Stimulated activated CD4-positive, alpha-beta T cell treated with anti-CD3 and anti-CD28 coated beads, Interleukin-2, amount 100 ng/mL, for 24 hours (primary cell): ENCODE results near the gene ASXL1.

Experiments used
- DNase-seq, 2 donors: peaks; one replicate each; pipeline ENCODE4 v3.0.0-alpha.2; 2020

Gene ASXL1

DNA sequence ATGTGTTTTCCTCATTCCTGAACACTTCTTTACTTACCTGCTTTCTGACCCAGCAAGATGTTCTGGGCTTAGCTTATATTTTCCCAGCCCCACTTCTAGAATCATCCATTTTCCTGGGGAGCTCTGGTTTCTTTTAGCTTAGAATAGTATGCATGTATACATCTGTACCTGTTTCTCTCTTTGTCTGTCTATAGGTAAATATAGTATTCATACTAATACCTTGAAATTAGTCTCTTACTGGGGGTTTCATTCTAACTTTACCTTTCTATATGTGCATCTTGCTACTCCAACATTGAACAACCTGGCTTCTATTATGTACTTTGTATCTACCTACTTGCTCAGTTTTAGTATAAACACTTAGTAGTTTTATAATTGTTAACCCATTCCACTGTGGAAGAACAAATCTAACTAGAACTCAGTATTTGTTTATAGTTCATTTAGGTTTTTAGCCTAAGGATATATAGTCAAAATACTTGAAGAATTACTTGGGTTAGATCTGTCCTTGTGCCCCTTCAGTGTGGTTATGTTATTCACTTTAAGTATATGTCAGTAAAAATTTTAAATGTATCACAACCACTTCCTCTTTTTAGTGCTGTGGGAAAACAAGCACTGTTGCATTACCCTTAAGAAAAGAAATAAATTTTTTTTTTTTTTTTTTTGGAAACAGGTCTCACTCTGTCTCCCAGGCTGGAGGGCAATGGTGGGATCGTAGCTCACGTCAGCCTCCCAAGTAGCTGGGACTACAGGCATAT is 54.0 kb downstream of the ASXL1 start:
- no peak for DNase-seq

DNA sequence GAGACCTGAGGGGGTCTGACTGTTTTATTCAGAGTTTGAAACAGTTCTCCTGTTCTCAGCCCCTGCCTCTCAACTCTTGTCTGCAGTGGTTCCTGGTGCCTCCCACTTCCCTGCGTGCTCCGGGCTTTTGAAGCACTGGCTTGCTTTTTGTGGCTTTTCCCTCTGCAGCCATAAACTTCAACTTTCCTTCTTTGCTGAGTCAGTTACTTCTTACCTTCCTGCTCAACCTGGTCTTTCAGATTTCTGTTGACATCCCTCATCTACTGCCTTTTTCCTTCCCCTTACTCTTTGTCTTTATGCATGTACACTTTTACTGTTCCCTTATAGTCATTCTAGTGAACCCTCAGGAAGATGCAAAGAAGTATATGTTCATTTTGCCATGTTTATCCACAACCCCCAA is 57.4 kb downstream of the ASXL1 start:
- no peak for DNase-seq

DNA sequence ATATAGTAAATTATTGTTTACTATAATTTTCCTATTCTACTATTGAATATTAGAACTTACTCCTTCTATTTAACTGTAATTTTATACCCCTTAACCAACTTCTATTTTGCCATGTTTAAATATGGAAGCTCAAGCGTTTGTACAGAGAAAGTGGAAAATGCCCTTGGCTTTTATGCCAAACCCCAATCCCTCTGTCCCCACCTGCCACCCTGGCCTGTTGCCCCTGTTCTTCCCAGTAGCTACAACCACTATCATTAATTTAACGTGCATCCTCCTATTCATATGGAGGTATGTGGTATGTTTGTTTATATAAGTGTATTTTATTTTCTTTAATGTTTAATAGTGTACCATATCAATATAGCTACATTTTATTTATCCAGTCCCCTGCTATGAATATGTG is 58.1 kb downstream of the ASXL1 start:
- no peak for DNase-seq

DNA sequence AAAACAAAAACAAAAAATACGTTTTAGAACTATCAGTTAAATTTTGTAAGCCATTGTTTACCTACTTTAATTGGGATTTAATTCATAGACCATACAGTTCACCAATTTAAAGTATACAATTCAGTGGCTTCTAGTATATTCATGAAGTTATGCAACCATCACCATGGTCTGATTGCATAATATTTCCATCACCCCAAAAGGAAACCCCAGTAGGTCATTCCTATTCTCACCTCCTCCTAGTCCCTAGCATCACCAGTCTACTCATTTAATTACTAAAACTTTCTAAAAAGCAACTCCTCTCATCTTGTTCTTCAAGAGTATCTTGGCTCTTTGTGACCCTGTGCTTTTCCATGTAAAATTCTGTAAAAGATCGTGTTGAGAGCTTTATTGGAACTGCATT is 60.2 kb downstream of the ASXL1 start:
- no peak for DNase-seq

DNA sequence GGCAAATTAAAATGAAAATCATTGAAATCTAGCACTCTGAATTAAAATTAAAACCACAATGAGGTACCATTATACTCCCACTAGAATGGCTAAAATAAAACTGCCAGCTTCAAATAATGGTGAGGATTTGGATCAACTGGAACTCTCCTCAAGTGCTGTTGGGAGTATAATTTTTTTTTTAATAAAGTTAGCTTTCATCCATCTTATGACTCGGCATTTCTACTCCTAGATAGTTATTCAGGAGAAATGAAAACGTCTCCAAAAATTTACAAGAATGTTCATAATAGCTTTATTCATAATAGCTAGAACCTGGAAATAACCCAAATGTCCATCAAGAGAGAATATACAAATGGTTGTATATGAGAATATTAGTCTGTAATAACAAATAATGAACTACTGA is 63.2 kb downstream of the ASXL1 start:
- no peak for DNase-seq

DNA sequence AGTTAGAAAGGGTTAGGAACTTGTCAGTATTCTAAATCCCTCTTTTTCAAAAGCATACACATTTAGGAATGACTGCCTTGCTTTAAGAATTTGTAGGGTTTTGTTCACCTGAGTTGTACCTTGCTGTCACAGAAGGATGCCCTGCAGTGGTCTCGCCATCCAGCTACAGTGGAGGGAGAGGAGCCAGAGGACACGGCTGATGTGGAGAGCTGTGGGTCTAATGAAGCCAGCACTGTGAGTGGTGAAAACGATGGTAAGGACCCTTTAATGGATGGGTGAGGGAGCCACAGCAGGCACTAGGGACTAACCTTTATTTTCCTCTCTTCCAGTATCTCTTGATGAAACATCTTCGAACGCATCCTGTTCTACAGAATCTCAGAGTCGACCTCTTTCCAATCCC is 69.9 kb downstream of the ASXL1 start:
- DNase-seq: no peak

DNA sequence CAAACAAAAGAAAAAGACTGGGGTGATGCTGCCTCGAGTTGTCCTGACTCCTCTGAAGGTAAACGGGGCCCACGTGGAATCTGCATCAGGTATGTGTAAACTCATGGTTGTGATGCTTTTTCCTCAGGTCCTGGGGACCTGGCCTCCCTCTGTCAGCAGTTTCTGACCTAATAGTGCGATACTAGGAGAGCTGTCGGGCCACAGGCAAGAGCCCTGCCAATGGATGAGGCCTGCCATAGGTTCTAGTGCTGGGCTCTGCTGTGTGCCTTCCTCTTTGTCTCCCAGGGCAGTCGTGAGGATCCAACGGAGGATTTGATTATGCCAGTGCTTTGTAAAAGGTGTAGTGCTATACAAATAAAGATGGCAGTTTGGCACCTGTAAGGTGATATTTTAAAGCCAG is 71.2 kb downstream of the ASXL1 start:
- DNase-seq: no peak

DNA sequence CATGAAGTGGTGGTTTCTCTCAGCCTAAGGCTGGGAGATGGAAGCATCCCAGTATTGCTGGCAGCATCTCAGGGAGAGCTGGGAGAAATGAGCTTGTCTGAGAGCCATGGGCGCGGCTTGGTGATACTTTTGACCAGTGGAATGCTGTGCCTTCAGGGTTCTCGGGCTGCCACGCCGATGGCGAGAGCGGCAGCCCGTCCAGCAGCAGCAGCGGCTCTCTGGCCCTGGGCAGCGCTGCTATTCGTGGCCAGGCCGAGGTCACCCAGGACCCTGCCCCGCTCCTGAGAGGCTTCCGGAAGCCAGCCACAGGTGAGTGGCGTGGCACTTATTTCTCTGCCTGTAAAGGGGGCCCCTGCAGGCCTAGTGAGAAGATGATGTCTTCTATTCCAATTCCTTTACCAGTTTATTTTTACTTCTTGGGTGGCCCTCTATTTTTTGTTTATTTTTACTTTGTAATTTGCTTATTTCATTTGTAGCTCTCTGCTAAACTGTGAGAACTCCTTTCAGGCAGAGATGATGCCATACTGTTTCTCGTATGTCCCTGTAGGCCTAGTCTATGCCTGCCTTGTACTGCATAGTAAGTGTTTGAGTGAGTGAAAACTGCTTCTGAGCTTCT is 71.7 kb downstream of the ASXL1 start:
- DNase-seq: no peak

DNA sequence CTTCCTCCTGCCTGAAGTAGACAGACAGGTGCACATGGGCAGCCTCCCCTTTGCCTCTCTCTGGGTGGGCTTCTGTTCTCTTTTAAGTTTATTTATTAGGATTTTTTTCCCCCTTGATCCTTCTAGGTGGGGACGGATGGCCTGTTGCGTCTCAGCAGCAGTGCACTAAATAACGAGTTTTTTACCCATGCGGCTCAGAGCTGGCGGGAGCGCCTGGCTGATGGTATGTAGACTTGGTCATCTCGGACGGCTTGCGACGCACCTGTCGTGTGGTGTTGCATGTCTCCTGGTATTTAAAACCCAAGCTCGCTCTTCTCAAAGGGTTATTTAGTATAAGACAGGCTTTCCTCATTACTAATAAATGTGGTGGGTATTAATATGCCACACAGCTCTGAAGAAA is 73.3 kb downstream of the ASXL1 start:
- no peak for DNase-seq

DNA sequence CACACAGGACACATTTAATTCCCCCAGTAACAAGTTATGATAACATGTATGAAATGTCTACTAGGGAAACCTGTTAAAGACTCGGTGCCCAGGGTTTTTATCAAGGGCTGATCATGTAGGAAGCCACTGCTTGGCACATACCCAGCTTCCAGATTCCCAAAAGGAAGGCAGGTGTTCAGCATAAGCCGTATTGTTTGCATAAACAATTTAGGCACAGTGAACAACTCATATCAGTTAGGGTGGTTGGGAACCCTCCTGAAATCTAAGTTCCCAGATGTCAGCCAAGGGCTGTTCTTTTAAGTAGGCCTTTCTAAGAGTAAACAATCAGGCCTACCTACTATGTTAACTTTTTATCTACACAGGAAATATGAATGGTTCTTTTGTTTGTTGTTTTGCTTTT is 74.1 kb downstream of the ASXL1 start:
- no peak for DNase-seq

DNA sequence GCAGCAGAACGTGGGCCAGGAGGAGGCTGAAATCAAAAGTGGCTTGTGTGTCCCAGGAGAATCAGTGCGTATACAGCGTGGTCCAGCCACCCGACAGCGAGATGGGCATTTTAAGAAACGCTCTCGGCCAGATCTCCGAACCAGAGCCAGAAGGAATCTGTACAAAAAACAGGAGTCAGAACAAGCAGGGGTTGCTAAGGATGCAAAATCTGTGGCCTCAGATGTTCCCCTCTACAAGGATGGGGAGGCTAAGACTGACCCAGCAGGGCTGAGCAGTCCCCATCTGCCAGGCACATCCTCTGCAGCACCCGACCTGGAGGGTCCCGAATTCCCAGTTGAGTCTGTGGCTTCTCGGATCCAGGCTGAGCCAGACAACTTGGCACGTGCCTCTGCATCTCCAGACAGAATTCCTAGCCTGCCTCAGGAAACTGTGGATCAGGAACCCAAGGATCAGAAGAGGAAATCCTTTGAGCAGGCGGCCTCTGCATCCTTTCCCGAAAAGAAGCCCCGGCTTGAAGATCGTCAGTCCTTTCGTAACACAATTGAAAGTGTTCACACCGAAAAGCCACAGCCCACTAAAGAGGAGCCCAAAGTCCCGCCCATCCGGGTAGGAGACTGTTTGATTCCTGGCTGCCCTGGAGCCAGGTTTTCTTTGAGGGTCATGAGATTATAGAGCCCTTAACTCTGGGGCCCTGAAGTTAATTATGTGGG is 75.3 kb downstream of the ASXL1 start:
- no peak for DNase-seq

DNA sequence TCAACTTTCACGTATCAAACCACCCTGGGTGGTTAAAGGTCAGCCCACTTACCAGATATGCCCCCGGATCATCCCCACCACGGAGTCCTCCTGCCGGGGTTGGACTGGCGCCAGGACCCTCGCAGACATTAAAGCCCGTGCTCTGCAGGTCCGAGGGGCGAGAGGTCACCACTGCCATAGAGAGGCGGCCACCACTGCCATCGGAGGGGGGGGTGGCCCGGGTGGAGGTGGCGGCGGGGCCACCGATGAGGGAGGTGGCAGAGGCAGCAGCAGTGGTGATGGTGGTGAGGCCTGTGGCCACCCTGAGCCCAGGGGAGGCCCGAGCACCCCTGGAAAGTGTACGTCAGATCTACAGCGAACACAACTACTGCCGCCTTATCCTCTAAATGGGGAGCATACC is 76.3 kb downstream of the ASXL1 start:
- DNase-seq: no peak

DNA sequence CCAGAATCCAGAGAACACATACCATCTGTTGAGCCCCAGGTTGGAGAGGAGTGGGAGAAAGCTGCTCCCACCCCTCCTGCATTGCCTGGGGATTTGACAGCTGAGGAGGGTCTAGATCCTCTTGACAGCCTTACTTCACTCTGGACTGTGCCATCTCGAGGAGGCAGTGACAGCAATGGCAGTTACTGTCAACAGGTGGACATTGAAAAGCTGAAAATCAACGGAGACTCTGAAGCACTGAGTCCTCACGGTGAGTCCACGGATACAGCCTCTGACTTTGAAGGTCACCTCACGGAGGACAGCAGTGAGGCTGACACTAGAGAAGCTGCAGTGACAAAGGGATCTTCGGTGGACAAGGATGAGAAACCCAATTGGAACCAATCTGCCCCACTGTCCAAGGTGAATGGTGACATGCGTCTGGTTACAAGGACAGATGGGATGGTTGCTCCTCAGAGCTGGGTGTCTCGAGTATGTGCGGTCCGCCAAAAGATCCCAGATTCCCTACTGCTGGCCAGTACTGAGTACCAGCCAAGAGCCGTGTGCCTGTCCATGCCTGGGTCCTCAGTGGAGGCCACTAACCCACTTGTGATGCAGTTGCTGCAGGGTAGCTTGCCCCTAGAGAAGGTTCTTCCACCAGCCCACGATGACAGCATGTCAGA is 77.4 kb downstream of the ASXL1 start:
- no peak for DNase-seq

DNA sequence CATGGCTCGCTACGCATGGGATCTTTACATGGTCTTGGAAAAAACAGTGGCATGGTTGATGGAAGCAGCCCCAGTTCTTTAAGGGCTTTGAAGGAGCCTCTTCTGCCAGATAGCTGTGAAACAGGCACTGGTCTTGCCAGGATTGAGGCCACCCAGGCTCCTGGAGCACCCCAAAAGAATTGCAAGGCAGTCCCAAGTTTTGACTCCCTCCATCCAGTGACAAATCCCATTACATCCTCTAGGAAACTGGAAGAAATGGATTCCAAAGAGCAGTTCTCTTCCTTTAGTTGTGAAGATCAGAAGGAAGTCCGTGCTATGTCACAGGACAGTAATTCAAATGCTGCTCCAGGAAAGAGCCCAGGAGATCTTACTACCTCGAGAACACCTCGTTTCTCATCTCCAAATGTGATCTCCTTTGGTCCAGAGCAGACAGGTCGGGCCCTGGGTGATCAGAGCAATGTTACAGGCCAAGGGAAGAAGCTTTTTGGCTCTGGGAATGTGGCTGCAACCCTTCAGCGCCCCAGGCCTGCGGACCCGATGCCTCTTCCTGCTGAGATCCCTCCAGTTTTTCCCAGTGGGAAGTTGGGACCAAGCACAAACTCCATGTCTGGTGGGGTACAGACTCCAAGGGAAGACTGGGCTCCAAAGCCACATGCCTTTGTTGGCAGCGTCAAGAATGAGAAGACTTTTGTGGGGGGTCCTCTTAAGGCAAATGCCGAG is 78.2 kb downstream of the ASXL1 start:
- no peak for DNase-seq

DNA sequence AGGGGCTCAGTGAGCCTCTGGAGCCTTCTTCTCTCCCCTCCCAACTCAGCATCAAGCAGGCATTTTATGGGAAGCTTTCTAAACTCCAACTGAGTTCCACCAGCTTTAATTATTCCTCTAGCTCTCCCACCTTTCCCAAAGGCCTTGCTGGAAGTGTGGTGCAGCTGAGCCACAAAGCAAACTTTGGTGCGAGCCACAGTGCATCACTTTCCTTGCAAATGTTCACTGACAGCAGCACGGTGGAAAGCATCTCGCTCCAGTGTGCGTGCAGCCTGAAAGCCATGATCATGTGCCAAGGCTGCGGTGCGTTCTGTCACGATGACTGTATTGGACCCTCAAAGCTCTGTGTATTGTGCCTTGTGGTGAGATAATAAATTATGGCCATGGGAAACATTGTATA is 78.8 kb downstream of the ASXL1 start:
- DNase-seq: no peak

DNA sequence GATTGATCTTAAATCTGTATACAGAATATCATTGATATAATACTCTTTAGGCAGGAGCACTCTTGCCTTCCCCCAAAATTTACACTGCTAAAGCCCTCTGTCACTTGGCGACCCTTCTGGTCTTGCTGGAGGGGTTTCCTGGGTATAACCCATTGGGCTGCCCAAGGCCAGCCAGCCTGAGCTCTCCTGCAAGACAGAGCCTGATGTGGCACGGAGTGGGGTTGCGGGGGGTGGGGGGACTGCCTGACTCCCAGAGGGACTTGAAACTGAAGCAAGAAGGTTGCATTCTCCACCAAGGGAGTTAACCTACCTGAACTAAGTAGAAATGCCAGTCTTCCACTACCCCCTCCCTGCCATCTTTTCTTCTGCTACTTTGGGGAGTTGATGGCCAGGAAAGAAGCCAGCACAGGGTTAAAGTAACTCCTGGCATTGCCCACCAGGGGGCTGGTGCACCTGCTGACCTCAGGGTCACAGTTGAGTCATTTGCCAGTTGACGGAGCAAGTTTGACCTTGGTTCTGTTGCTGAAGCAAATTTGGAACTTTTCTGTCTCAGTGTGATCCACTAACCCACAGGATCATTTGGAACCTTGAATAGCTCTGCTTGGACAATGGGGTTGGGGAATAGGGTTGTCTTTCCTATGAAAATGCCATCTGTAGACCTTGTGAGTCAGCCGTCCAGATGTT is 79.4 kb downstream of the ASXL1 start:
- DNase-seq: no peak

DNA sequence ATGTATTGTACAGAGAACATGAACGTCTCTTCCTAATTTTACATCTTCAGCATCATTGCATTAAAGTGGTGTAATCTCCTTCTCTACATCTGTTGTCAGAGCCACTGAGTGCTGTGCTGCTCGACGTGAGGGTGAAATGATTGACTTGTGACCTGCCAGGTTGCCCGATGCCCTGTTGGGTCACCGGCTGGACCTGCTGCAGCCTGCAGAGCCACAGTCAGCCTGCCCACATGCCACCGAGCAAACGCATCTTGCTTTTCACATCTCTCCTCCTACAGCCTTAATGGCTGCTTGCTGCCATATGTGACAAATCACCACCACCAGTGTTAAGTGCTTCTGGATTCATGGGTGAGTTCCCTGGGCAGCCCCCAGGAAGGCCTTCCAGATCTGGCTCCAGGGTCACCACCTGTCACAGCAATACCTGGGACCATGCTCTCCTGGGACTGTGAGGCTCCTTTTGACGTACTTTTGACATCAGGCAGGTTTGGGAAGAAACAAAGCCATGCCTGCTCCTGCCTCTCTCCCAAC is 80.3 kb downstream of the ASXL1 start:
- DNase-seq: no peak

DNA sequence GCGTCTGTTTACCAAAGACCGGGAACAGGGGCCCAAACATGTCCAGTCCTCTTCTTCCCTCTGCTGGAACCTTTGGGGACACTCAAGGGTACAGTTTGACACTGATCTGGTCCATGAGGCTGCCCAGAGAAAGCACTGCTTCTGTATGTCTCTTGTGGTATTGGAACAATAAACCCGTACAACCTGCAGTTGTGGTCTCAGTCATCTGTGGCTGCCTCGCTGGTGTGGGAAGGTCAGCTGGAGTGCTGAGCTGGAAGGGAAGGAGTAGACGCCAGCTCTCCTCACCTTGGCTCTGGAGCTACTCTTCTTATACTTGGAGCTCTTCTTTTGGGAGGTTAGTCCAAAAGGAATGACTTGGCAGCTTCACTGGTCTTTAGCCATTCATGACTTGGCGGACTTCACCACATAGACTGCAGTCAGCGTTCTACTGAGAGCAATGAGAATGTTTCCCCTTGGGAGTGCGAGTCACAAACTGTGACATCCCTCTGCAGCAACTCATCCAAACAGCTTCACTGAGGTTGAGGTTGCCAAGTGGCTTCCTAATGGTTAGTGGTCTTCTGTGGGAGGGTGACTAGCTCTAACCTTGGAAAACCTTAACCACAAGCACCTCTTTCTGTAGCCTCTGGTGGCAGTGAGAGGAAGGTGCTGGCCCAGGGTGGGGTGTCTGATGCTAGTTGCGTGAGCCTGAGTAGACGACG is 81.2 kb downstream of the ASXL1 start:
- DNase-seq: peak; percentile 23 to 26

DNA sequence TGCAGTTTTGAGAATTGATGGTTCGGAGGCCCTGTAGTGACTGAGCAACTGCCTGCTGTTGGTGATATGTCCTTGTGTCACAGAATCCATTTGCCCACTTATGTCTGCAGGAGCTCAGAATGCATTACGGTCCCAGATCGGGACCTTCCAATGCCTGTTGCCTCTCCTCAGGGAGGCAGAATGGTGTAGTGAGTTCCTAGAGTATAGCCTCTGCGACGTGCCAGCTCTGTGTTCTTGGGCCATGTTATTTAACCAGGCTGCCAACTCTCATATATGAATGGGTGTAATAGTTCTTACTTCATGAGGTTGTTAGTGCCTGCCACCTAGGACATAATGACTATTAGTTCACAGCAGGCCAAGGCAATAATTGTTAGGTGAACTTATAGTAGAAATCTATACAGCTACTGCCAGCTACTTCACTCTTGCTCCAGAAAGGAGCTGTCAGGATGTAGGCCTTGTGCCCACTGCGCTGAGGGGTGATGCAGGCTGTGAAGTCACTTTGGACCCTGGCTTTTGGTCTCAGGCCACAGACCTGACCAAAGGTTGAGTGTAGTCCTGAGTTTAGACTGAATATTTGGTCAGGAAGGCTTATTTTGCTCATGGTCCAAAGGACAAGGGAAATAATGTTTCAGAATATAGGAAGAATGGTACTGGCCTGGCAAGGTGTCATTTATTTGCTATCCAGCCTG is 82.1 kb downstream of the ASXL1 start:
- no peak for DNase-seq

DNA sequence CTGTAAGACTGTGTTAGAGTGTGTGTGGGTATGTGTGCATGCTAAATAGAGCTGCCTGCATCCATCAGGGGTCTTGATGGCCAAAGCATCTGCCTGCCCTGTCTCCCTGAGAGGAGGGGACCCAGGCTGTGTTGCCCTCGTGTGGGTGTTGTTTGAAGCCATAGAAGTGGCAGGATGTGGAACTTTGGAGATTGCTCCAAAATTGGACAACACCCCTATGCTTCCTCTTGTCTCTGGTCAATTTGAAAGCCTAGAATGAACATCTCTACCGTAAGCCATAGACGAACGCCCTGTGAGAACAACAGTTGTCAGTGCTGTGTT is 82.6 kb downstream of the ASXL1 start:
- peak in 1 of 2 donors; percentile 15 for DNase-seq

DNA sequence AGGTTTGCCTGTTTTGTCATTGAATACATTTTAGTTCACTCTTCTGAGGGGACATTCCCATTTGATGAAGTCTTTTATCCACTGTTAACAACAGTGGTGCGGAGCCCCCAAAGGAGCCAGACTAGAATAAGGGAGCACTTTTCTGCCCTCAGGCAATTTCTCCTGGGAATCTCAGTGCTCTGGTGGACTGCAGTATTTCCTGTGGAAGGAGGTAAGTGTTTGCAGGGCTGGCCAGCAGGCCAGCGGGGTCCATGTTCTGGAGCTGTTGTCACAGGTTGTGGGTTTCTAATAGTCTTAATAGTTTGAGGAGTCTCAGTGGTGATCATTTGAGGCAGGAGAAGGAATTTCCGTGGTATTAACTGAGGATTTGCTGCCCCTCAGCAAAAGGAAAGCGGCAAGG is 83.5 kb downstream of the ASXL1 start:
- peak in 1 of 2 donors; percentile 9 for DNase-seq
